CD4-positive, alpha-beta T cell treated with Interleukin-4 for 1 hour (primary cell): ENCODE measurements around the gene UPP2.

Source experiments
- DNase-seq, 2 donors: peaks; one replicate each; pipeline ENCODE4 v3.0.0-alpha.2; 2020 to 2022

UPP2 gene

DNA sequence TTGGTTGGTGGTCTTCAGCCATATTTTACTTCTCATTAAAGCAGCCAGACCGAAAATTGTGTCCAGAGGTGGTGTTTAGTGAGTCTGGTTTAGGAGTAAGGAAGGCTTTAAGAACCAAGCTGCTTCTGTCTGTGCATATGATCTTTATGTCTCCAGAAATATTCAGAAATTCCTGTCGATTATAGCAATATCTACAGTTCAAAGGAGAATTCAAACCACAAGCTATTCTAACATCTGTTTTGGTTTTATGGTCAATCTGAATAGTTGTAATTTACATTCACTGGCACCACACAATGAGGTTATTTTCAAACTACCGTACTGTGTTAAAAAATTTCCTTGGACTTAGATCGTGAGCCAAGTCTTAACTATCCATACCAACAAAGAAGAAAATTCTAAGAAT is 11.3 kb downstream of the UPP2 start:
- DNase-seq, result no peak

DNA sequence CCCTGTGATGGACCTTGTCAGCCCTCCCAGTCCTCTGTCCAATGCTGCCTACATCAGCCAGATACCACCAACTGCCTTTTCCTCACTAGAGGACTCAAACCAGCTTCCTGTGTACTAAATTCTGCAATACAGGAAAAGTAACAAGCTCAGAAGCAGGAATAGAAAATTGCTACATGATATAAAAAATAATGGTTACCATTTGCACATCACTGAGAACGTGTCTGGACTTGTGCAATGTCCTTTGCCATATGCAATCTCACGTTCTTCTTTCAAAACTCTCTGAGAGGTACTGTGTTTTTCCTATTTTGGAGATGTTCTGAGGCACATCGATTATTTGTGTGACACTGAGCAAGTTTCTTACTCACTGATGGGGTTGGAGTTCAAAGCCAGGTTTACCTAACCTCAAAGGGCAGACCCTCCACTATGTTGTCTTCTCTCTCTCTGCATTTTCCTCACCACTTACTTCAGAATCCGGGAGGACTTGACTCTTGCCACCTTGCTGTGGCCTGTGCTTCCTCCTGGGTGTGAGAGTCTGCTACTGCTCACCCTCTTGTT is 12.1 kb downstream of the UPP2 start:
- DNase-seq, result no peak

- no peak for DNase-seq
Observed at GRCh38 chr2:158114516-158114915, 12.8 kb downstream of the UPP2 start.

GRCh38 chr2:158115202-158115767 is 13.6 kb downstream of the UPP2 start:
- DNase-seq, result no peak

GRCh38 chr2:158116936-158117335 is 15.3 kb downstream of the UPP2 start:
- no peak for DNase-seq

GRCh38 chr2:158120102-158120501 is 18.4 kb downstream of the UPP2 start:
- no peak for DNase-seq

DNA sequence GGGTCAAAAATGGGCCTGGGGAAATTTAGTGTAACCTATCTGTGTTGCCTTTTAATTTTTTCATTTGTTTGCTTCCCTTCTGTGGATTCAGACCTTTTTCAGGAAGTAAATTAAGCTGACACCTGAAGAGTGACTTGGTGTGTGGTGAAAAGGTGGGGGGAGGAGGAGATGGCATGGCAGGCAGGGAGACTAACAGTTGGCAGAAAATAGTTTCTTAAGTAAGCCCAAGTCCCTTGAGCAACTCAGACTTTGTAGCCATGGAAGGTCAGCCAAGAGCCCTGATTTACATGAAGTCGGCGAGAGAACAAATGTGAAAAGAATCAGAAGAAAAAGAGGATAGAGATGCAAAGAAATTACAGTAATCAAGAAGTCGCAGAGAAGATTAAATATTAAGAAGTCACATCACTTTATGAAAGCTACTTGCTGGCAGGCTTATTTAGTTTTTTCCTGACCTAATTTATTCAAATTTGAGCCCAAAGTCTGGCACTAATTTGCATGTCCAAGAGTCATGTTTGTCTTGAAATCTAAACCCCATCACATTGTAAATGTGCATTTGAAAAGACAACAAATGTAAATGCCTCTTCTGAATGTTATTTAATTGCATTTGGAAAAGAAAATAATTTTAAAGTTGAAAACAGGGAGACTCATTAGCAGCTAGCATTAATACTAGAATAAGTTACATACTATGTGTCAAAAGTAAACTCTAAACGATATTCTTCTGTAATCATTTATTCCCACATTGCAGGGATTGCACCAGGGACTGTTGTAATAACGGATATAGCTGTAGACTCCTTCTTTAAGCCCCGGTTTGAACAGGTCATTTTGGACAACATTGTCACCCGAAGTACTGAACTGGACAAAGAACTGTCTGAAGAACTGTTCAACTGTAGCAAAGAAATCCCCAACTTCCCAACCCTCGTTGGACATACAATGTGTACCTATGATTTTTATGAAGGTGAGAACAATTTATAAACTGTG is 19.3 kb downstream of the UPP2 start:
- DNase-seq, result no peak

DNA sequence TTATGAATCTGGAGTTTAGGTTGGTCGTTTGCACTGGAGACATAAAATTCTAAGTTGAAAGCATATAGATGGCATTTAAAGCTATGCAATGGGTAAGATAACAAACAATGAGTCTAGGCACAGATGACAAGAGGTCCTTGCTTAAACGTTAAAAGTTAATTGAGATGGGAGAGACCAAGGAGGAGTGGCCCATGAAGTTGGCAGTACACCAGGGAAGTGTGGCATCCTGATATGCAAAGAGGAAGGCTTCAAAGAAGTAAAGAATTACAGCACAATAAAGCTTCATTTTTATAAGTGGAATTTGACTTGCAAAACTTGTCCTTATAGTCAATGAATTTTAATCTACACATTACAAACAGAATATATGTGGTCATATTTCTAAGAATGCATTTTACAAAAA is 23.2 kb downstream of the UPP2 start:
- no peak for DNase-seq

GRCh38 chr2:158125756-158126498 is 24.3 kb downstream of the UPP2 start:
- no peak for DNase-seq

DNA sequence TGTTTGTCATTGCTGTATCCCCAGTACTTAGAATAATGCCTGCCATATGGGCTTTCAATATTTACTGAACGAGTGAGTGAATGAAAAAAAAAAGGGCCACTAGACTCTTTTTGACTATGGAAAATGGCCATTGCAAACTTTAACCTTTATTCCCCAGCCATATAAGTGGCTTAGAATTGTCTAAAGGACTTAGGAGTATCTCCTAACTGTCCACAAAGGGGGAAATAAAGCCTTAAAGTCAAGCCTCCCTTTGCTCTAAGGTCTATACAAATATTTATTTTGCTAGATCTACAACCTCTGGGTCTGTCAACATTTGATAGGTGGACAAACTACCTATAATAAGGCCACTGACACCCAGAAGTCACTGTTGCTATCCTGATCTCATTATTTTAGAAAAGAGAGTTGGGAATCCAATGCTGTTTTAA is 25.7 kb downstream of the UPP2 start:
- no peak for DNase-seq

DNA sequence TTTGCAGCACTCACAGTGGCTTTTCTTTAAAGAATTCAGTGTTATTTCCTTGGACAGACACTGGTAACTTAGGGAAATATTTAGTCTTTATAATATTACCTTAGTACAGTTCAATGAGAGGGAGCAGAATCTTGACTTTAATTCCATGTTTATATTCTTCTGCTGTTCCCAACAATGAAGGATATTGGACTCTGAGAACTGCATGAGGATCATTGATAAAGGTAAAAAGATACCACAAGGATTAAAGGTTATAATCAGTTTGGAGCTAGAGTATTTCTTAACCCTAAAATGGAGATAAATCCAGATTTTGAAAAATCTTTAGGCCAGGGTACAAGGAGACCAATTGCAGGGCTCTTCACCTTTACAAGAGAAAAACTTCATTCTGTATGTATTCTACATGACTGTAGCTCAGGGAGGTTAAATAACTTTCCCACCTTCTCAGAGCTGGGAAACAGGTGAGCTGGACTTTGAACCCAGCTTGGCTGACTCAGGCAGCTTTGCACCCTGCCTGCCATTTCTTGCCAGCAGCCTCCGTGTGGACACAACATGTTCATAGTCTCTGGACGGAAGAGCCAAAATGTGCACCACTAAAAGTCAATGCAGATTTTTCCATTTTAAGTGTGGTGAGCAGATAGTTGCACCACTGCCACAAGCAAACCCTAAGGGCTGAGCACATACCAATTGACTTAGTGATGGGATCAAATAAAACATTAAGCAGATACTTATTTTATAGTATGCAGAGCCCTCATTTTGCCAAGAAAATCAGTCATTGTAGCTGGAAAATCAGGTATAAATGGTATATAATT is 26.7 kb downstream of the UPP2 start:
- DNase-seq, result no peak

DNA sequence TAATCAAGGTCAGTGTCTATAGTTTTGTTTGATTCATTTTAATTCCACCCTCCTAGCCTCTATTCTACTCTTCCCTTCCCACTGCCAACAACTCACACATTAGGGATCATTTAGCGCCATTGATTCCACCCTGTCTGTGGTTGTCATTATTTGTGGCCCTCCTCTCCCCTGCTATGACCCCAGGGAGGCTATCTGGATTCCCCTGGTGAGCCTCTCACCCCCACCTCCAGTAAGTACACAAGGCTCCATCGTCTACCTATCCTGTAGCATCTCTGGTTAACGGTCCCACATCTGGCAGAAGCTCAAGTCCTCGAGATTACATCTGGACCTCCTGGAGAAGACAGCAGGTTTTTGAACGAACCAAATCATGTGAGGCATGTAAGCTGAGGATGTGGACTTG is 27.4 kb downstream of the UPP2 start:
- no peak for DNase-seq

GRCh38 chr2:158130832-158131473 is 29.3 kb downstream of the UPP2 start:
- DNase-seq, result no peak

DNA sequence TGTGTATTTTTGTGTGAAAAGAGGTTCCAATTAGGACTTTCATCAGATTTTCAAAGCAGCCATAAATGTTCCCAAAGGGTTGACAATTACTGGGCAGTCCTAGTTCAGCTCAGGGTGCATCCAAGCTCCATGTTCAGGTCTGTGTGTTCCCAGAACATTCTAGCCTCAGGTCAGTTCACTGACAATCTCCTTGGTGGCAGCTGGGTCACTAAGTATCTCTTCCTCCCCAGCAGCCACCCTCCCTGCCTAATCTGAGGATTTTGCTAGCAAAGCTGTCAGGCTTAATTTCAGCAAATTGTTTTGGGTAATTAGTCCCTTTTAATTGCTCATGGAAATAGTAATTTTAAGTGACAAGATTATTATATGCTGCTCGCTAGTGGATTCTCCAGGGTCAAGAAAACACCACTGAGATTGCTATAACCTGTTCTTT is 29.8 kb downstream of the UPP2 start:
- DNase-seq, result no peak

GRCh38 chr2:158131919-158132566 is 30.4 kb downstream of the UPP2 start:
- DNase-seq, result no peak

- no peak for DNase-seq
Observed at GRCh38 chr2:158134055-158134454, 32.4 kb downstream of the UPP2 start.

DNA sequence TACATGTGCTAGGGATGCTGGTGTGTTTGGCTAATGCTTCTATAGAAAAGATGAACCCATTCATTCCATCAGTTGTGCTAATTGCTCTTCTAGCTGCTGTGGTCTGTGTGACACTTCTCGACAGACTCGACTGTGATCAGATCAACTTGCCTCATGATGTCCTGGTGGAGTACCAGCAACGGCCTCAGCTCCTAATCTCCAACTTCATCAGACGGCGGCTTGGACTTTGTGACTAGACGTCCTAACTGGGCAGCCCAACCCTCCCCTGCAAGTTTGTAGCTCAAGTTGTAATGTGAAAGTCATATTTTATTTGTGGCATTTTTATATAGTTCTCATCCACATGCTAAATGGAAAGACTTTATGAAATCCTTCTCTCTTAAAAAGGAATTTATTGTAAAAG is 33.0 kb downstream of the UPP2 start:
- DNase-seq, result no peak

GRCh38 chr2:158135096-158135495 is 33.4 kb downstream of the UPP2 start:
- DNase-seq, result no peak

DNA sequence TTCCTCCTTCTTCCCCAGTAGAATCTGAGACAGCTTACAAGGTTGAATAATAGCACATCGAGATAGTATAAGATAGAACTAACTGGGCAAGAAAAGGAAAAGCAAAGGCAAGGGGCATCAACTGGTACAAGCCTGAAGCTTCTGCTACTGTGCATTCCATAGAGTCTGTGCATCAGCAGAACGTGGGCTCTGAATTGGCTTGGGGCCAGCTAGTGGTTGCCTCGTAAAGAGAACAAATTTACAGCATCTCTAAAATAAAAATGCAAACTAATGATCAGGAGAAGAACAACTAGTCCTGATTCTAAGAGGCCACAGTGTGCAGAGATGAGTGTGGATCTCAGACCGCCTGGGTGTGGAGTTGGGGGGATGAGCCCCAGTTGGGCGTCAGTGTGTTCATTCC is 36.6 kb downstream of the UPP2 start:
- DNase-seq, result no peak

GRCh38 chr2:158140201-158140600 is 38.5 kb downstream of the UPP2 start:
- no peak for DNase-seq

DNA sequence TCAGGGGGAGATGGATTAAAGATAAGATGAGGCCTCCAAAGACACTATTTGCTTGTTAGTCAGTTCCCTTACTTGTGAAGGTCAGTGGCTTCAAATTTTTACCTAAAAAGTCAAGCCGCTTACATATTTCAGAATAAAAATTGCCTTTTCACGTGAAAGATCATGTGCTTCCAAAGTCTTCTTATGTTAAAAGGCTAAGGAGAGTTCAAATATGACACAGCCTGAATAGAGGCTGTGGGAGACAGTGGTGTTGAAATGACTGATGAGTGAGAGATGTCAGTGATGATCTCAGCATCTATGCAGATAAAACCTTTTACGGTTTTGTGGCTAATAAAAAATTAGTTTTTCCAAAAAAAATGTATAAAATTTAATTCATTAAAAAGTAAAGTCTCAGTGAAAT is 40.5 kb downstream of the UPP2 start:
- no peak for DNase-seq
